Esophagus muscularis mucosa (tissue), 4 donors: ENCODE data around the gene ZNF518B.

Source experiments
- EP300 ChIP-seq: sonication (generic); formaldehyde crosslinking; IDR thresholded peaks from one replicate; pipeline ENCODE4 v1.6.1; 2017; ENCODE audit warnings: antibody characterized with exemption
- POLR2A ChIP-seq: fragments of 450-650 bp; IDR thresholded peaks from one replicate; pipeline ENCODE4 v1.6.1; 2017; ENCODE audit warnings: antibody characterized with exemption, moderate library complexity, mild to moderate bottlenecking, low read depth
- POLR2AphosphoS5 ChIP-seq, 2 donors: sonication (generic); formaldehyde crosslinking; IDR thresholded peaks; one replicate each; pipeline ENCODE4 v1.6.1; 2017; ENCODE audit warnings: antibody characterized with exemption in 2 of 2
- TF ChIP-seq, protein P1 (sequence below), 3 experiments: fragments of 200-600 bp in 2 of 3; fragments of 450-650 bp in 1 of 3; sonication (generic) in 2 of 3; IDR thresholded peaks; one replicate each; pipeline ENCODE4 v1.5.1; 2017 to 2019; ENCODE audit warnings: antibody characterized with exemption in 3 of 3, mild to moderate bottlenecking in 2 of 3, moderate library complexity in 1 of 3

DNA sequence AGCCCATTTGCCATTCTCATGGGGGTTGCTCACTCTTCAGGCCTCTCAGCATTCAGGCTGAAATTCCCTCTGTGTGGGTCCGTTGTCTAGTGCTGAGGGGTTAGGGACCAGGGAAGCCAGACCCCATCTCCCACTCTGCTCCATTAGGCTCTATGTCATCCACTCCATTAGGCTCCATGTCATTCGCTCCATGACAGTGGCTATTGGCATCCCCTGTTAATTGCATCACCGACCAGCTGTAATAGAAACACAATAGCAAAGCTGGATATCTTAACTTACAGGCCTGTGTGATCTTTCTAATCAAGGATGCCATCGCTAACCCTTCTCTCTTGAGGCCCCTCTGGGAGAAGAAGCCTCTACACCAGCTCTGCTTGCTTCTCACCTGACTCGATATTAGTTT lies 25.7 kb upstream of the ZNF518B start:
- TF ChIP-seq, protein P1, sequence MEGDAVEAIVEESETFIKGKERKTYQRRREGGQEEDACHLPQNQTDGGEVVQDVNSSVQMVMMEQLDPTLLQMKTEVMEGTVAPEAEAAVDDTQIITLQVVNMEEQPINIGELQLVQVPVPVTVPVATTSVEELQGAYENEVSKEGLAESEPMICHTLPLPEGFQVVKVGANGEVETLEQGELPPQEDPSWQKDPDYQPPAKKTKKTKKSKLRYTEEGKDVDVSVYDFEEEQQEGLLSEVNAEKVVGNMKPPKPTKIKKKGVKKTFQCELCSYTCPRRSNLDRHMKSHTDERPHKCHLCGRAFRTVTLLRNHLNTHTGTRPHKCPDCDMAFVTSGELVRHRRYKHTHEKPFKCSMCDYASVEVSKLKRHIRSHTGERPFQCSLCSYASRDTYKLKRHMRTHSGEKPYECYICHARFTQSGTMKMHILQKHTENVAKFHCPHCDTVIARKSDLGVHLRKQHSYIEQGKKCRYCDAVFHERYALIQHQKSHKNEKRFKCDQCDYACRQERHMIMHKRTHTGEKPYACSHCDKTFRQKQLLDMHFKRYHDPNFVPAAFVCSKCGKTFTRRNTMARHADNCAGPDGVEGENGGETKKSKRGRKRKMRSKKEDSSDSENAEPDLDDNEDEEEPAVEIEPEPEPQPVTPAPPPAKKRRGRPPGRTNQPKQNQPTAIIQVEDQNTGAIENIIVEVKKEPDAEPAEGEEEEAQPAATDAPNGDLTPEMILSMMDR (IDR thresholded peaks at IDR 0.05): no peak
- no peak for TF ChIP-seq POLR2AphosphoS5 (IDR thresholded peaks at IDR 0.05)
- no peak for TF ChIP-seq POLR2A
- TF ChIP-seq EP300: no peak
